ENCODE measurements around the gene SOX9. TPM values are rescaled to one million over a fixed set of nuclear protein-coding genes. Genes with fewer than 3 reads are reported as not detected.

The SOX9 gene
- total and polyA plus RNA-seq, 2 of the 8 experiments (the other 6 are each of a cell fraction or from before 2014, with no cell fraction given): 1.9 to 4.9 TPM

GRCh38 chr17:72087876-72088275, 32.9 kb upstream of the SOX9 start:
- DNase-seq (ENCODE audit: low read depth in 1 of 2, low spot score in 2 of 2) (no peak), FAIRE-seq (no peak)
- no peaks in the 10 kb centered on the region for H3K27me3 ChIP-seq (replicated peaks in 1 of 4; ENCODE audit: control insufficient read depth in 3 of 4, extremely low read depth in 1 of 4, insufficient read depth in 3 of 4, low read length in 3 of 4)
- no peak overlapping the region for H3K4me2 ChIP-seq (ENCODE audit: insufficient read depth in 1 of 2, low read depth in 2 of 2, low read length in 2 of 2)
- no peak overlapping the region for H2BK20ac ChIP-seq (ENCODE audit: low read length)
- H4K91ac ChIP-seq (replicated peaks; ENCODE audit: insufficient read length, low read length): no peak overlapping the region
- no peak overlapping the region for H3K23ac ChIP-seq (ENCODE audit: insufficient read length)
- H4K5ac ChIP-seq (ENCODE audit: insufficient read length, low read depth, low read length): no peak overlapping the region
- no peak overlapping the region for H3K18ac ChIP-seq (ENCODE audit: extremely low read depth, low read length)
- no peak overlapping the region for H3K27ac ChIP-seq (ENCODE audit: low read depth, low read length)
- H4K20me1 ChIP-seq (replicated peaks in 1 of 2; ENCODE audit: control insufficient read depth in 1 of 2, insufficient read depth in 2 of 2, low read length in 2 of 2): no peaks in the 10 kb centered on the region
- no peaks in the 10 kb centered on the region for H3K9me3 ChIP-seq (ENCODE audit: insufficient read depth in 2 of 2, low read depth in 1 of 2, low read length in 1 of 2)
- H3K9ac ChIP-seq (replicated peaks in 1 of 4; ENCODE audit: extremely low read depth in 1 of 4, low read depth in 3 of 4, low read length in 3 of 4): no peak overlapping the region
- no peaks in the 10 kb centered on the region for H3K79me1 ChIP-seq (ENCODE audit: low read depth, low read length)
- H2AFZ ChIP-seq (ENCODE audit: low read length): no peak overlapping the region
- H3K36me3 ChIP-seq (ENCODE audit: control insufficient read depth in 2 of 4, insufficient read depth in 4 of 4, low read length in 3 of 4): no peaks in the 10 kb centered on the region
- no peak overlapping the region for H3K4ac ChIP-seq (replicated peaks; ENCODE audit: insufficient read length, low read depth, low read length)
- WGBS, 2 experiments (ENCODE audit: extremely low coverage in 1 of 2, insufficient coverage in 1 of 2, insufficient read length in 1 of 2, insufficient replicate concordance in 2 of 2, low coverage in 1 of 2, low lambda C conversion rate in 2 of 2, missing lambda C conversion rate in 1 of 2): 100% methylated on average over 1 of the region's 1 CpG; no CpG with 5 or more reads in 1 of the 2 experiments
- no peak overlapping the region for H3K4me3 ChIP-seq (ENCODE audit: extremely low read depth in 1 of 4, insufficient read depth in 2 of 4, low read depth in 3 of 4, low read length in 4 of 4)
- no peak overlapping the region for H3K14ac ChIP-seq (ENCODE audit: insufficient read length)
- H3K79me2 ChIP-seq (ENCODE audit: control insufficient read depth in 1 of 2, insufficient read depth in 2 of 2, low read length in 2 of 2): no peaks in the 10 kb centered on the region
- ChIA-PET CTCF (ENCODE audit: partially characterized antibody) (interaction anchor here (1.0 to 1.3 kb wide), 3 partner anchors 9 to 53 kb away, joined by 3 to 4 read pairs (median 4); no protein-coding TSS in a partner anchor), POLR2A (ENCODE audit: partially characterized antibody) (no interaction called here)
- no peak overlapping the region for H2BK5ac ChIP-seq (ENCODE audit: low read depth, low read length)
- H2BK12ac ChIP-seq (ENCODE audit: low read depth, low read length): no peak overlapping the region
- no peak overlapping the region for H2BK120ac ChIP-seq (replicated peaks; ENCODE audit: low read depth, low read length)
- H2BK15ac ChIP-seq (ENCODE audit: low read length): no peak overlapping the region
- no peak overlapping the region for H2AK5ac ChIP-seq (ENCODE audit: low read depth, low read length)
- no peaks in the 10 kb centered on the region for H3K23me2 ChIP-seq (ENCODE audit: low read depth, low read length)
- no peaks in the 10 kb centered on the region for H3K4me1 ChIP-seq (replicated peaks in 1 of 4; ENCODE audit: control insufficient read depth in 3 of 4, insufficient read depth in 4 of 4, low read length in 3 of 4)
- H3K56ac ChIP-seq (replicated peaks; ENCODE audit: insufficient read length, low read depth, low read length): no peak overlapping the region
- TF ChIP-seq RAD21 (IDR thresholded peaks at IDR 0.05 in 1 of 2, conservative IDR thresholded peaks at IDR 0.05 in 1 of 2; ENCODE audit: low read depth in 2 of 2, low read length in 2 of 2) (no peak), HDAC6 (IDR thresholded peaks at IDR 0.05; ENCODE audit: low read depth, low read length) (no peak), MAFK (IDR thresholded peaks at IDR 0.05; ENCODE audit: low read depth, low read length) (no peak), TBP (IDR thresholded peaks at IDR 0.05; ENCODE audit: low read depth, low read length) (no peak), HDAC2 (IDR thresholded peaks at IDR 0.05; ENCODE audit: borderline replicate concordance in 1 of 2, low read depth in 2 of 2, low read length in 2 of 2) (no peak), CBX8 (IDR thresholded peaks at IDR 0.05; ENCODE audit: borderline replicate concordance, low read depth, low read length) (no peak), TAF1 (IDR thresholded peaks at IDR 0.05; ENCODE audit: low read depth, low read length) (no peak)
- no peak overlapping the region for H4K8ac ChIP-seq (ENCODE audit: extremely low read depth, insufficient read depth, low read length)
